MM.1S (cell line): ENCODE measurements around the gene PTGDR2.

ENCODE experiments used
- DNase-seq: peaks from one replicate; pipeline ENCODE4 v3.0.0-alpha.2; 2015
- H2AFZ ChIP-seq: fragments of 300-600 bp; sonication (generic); 2 replicates; pipeline ENCODE4 v1.6.0; 2016; ENCODE audit warnings: antibody characterized with exemption, low read length
- H3F3A ChIP-seq: fragments of 300-600 bp; sonication (generic); 2 replicates; pipeline ENCODE4 v1.6.1; 2016; ENCODE audit warnings: mild to moderate bottlenecking, antibody characterized with exemption, low read length, moderate library complexity, mixed read lengths; ENCODE audit not compliant: insufficient read depth
- H3K27ac ChIP-seq: fragments of 300-600 bp; sonication (generic); 2 replicates; pipeline ENCODE4 v1.5.1; 2016; ENCODE audit warnings: mild to moderate bottlenecking, low read length
- H3K27me3 ChIP-seq: fragments of 300-600 bp; sonication (generic); replicated peaks from 2 replicates; pipeline ENCODE4 v1.6.0; 2016; ENCODE audit warnings: low read length; ENCODE audit not compliant: insufficient read depth
- H3K36me3 ChIP-seq: fragments of 300-600 bp; sonication (generic); replicated peaks from 2 replicates; pipeline ENCODE4 v1.6.1; 2016; ENCODE audit warnings: mild to moderate bottlenecking, low read length, mixed read lengths; ENCODE audit not compliant: insufficient read depth
- H3K4me1 ChIP-seq: fragments of 300-600 bp; sonication (generic); 2 replicates; pipeline ENCODE4 v1.6.1; 2016; ENCODE audit warnings: low read length, mixed read lengths
- H3K4me2 ChIP-seq: fragments of 300-600 bp; sonication (generic); 2 replicates; pipeline ENCODE4 v1.6.0; 2016; ENCODE audit warnings: low read depth, low read length
- H3K4me3 ChIP-seq: fragments of 300-600 bp; sonication (generic); 2 replicates; pipeline ENCODE4 v1.5.1; 2016; ENCODE audit warnings: low read length, mixed read lengths
- H3K79me2 ChIP-seq: fragments of 300-600 bp; sonication (generic); 2 replicates; pipeline ENCODE4 v1.6.1; 2016; ENCODE audit warnings: mixed run types, low read length, mixed read lengths
- H3K9ac ChIP-seq: fragments of 300-600 bp; sonication (generic); 2 replicates; pipeline ENCODE4 v1.6.1; 2016; ENCODE audit warnings: low read length, mixed read lengths
- H3K9me2 ChIP-seq: fragments of 300-600 bp; sonication (generic); replicated peaks from 2 replicates; pipeline ENCODE4 v1.6.1; 2016; ENCODE audit warnings: mild to moderate bottlenecking, low read length, mixed read lengths; ENCODE audit not compliant: insufficient read depth
- H3K9me3 ChIP-seq: fragments of 300-600 bp; sonication (generic); replicated peaks from 2 replicates; pipeline ENCODE4 v1.6.1; 2016; ENCODE audit warnings: mild to moderate bottlenecking, low read length, mixed read lengths; ENCODE audit not compliant: insufficient read depth
- H4K20me1 ChIP-seq: fragments of 300-600 bp; sonication (generic); 2 replicates; pipeline ENCODE4 v1.6.1; 2016; ENCODE audit warnings: mild to moderate bottlenecking, low read length, moderate library complexity, mixed read lengths; ENCODE audit not compliant: insufficient read depth
- EZH2 ChIP-seq: fragments of 300-600 bp; sonication (generic); optimal IDR thresholded peaks from 2 replicates; pipeline ENCODE3; 2017; ENCODE audit warnings: low read depth, mild to moderate bottlenecking, antibody characterized with exemption, low read length, mixed read lengths
- EZH2phosphoT487 ChIP-seq: fragments of 300-600 bp; sonication (generic); IDR thresholded peaks from 2 replicates; pipeline ENCODE4 v1.6.1; 2018; ENCODE audit warnings: antibody characterized with exemption, low read length
- TF ChIP-seq, protein P1 (sequence below): fragments of 300-600 bp; sonication (generic); IDR thresholded peaks from 2 replicates; pipeline ENCODE4 v1.5.1; 2016; ENCODE audit warnings: antibody characterized with exemption, low read length, mixed read lengths

PTGDR2 gene

DNA sequence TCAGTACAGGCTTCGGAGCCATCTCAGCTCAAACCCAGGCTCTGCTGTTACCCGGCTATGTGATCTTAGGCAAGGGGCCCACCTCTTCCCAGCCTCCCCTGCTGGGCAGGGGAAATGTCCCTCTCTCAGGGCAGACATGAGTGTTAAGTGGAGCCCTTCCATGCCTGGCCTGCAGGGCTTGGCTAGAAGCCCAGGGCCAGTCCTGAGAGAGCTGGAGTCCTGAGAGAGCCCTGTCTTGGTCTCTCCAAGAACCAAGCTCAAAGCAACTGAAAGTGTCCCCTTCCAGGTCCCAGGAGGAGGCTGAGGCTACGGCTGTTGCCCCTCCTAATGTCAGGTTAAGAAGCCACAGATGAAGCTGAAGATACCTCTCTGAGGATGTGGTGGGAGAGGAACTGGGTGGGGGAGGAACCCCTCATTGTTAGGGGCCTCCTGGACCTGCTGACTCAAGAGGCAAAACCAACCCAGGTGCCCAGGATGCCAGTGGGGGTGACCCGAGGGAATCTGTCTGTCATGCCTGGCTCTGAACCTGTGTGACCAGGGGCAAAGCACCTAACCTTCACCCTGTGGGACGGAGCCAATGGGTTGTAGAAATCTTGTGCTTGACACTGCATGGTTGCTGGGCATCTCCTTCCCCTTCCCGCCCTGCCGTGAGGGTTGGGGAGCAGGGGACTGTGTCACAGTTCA, 15.8 kb upstream of the PTGDR2 start:
- H3K9ac ChIP-seq, result peak overlapping the region; percentile 71
- peaks cover 20% of the 10 kb centered on the region for H3F3A ChIP-seq
- no peak for DNase-seq
- H3K4me2 ChIP-seq, result peak overlapping the region; percentile 78
- no peaks in the 10 kb centered on the region for H3K9me3 ChIP-seq
- TF ChIP-seq, protein P1, sequence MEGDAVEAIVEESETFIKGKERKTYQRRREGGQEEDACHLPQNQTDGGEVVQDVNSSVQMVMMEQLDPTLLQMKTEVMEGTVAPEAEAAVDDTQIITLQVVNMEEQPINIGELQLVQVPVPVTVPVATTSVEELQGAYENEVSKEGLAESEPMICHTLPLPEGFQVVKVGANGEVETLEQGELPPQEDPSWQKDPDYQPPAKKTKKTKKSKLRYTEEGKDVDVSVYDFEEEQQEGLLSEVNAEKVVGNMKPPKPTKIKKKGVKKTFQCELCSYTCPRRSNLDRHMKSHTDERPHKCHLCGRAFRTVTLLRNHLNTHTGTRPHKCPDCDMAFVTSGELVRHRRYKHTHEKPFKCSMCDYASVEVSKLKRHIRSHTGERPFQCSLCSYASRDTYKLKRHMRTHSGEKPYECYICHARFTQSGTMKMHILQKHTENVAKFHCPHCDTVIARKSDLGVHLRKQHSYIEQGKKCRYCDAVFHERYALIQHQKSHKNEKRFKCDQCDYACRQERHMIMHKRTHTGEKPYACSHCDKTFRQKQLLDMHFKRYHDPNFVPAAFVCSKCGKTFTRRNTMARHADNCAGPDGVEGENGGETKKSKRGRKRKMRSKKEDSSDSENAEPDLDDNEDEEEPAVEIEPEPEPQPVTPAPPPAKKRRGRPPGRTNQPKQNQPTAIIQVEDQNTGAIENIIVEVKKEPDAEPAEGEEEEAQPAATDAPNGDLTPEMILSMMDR, result no peak
- TF ChIP-seq EZH2phosphoT487, result no peak
- no peak for TF ChIP-seq EZH2
- H3K27me3 ChIP-seq, result no peaks in the 10 kb centered on the region
- peak overlapping the region; percentile 49 for H2AFZ ChIP-seq
- H3K79me2 ChIP-seq, result no peaks in the 10 kb centered on the region
- H3K4me1 ChIP-seq, result peaks cover 61% of the 10 kb centered on the region
- H4K20me1 ChIP-seq, result no peaks in the 10 kb centered on the region
- H3K9me2 ChIP-seq, result no peaks in the 10 kb centered on the region
- no peaks in the 10 kb centered on the region for H3K36me3 ChIP-seq
- peak overlapping the region; percentile 100 for H3K27ac ChIP-seq
- H3K4me3 ChIP-seq, result no peak overlapping the region

DNA sequence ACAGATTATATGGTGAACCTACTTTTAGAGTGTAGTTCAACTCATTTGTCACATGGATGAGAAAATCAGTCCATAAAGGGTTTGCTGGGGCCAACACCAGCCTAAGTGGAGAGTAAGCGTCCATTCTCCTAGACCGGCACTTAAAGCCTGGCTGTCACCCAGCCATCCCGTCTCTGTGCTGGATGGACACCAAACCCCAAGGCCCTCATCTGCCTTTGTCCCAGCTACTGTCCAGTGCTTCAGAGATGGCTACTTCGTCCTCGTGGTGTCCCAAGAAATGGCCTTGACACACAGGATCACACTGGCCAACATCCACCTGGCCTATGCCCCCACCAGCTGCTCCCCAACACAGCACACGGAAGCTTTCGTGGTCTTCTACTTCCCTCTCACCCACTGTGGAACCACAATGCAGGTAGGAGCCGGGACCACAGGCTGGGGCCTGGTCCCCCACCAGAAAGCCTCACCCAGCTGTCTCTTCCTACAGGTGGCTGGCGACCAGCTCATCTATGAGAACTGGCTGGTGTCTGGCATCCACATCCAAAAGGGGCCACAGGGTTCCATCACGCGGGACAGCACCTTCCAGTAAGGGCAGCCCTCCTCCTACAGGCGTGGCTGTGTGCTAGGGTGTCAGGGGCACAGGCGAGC, 15.1 kb upstream of the PTGDR2 start:
- Histone ChIP-seq H3K9ac (peak overlapping the region; percentile 71), H3K79me2 (no peaks in the 10 kb centered on the region), H3K36me3 (no peaks in the 10 kb centered on the region), H3K4me2 (peak overlapping the region; percentile 78), H3F3A (peaks cover 20% of the 10 kb centered on the region), H2AFZ (peak overlapping the region; percentile 49), H3K27me3 (no peaks in the 10 kb centered on the region), H3K4me1 (peaks cover 61% of the 10 kb centered on the region), H3K4me3 (peak overlapping the region; percentile 25; the same call in 1 of the 2 replicates), H3K9me3 (no peaks in the 10 kb centered on the region), H4K20me1 (no peaks in the 10 kb centered on the region), H3K9me2 (no peaks in the 10 kb centered on the region), H3K27ac (peak overlapping the region; percentile 100)
- TF ChIP-seq, protein P1, result no peak
- no peak for TF ChIP-seq EZH2phosphoT487
- TF ChIP-seq EZH2, result no peak
- DNase-seq, result peak; percentile 31

DNA sequence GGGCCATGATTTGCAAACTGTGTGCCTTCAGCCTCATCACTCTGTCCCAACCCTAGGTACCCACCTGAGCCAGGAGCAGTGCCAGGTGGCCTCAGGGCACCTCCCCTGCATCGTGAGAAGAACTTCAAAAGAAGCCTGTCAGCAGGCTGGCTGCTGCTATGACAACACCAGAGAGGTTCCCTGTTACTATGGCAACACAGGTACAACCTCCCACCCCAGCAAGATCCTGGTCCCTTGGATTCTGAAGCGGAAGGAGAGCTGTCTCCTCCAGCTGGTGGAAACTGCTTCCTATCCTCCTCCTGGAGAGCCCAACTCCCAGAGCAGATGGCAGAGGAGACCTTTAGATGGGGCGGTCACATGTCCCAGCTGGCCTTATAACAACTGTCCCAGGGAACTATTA, 14.5 kb upstream of the PTGDR2 start:
- peak overlapping the region; percentile 25; the same call in 1 of the 2 replicates for H3K4me3 ChIP-seq
- DNase-seq, result peak; percentile 93
- H2AFZ ChIP-seq, result peak overlapping the region; percentile 49
- H3K27me3 ChIP-seq, result no peaks in the 10 kb centered on the region
- no peaks in the 10 kb centered on the region for H4K20me1 ChIP-seq
- peaks cover 59% of the 10 kb centered on the region for H3K4me1 ChIP-seq
- H3K4me2 ChIP-seq, result peak overlapping the region; percentile 78
- no peaks in the 10 kb centered on the region for H3K9me2 ChIP-seq
- H3K9me3 ChIP-seq, result no peaks in the 10 kb centered on the region
- TF ChIP-seq EZH2phosphoT487 (no peak), EZH2 (no peak)
- TF ChIP-seq, protein P1, result no peak
- H3K9ac ChIP-seq, result peak overlapping the region; percentile 71
- H3K27ac ChIP-seq, result peak overlapping the region; percentile 100
- H3K79me2 ChIP-seq, result no peaks in the 10 kb centered on the region
- H3F3A ChIP-seq, result peaks cover 20% of the 10 kb centered on the region
- no peaks in the 10 kb centered on the region for H3K36me3 ChIP-seq
